Measurements from ENCODE around the gene SCAPER. TPM values are rescaled to one million over a fixed set of nuclear protein-coding genes. Genes with fewer than 3 reads are reported as not detected.

Gene SCAPER
- total and polyA plus RNA-seq, 2 donors (not counting 1 experiment from before 2014, with no cell fraction given) = 8.3 to 61.6 TPM

GRCh38 chr15:76483752-76484151, 421.4 kb downstream of the SCAPER start:
- no peaks in the 10 kb centered on the region for H4K20me1 ChIP-seq (ENCODE audit: control insufficient read depth, insufficient read depth, low read length, poor library complexity, severe bottlenecking)
- intact Hi-C loops (cut with micrococcal nuclease) = no loop called here
- H3K4me2 ChIP-seq (replicated peaks; ENCODE audit: low read depth, low read length, poor library complexity, severe bottlenecking) = no peak overlapping the region
- H3K4me1 ChIP-seq (ENCODE audit: control insufficient read depth in 2 of 2, insufficient read depth in 2 of 2, low read length in 2 of 2) = no peaks in the 10 kb centered on the region
- no peak overlapping the region for H3K4me3 Mint-ChIP-seq
- H3K4me3 ChIP-seq (ENCODE audit: control extremely low read depth in 1 of 5, extremely low read depth in 1 of 5, insufficient read depth in 1 of 5, low read depth in 2 of 5, low read length in 4 of 5) = no peak overlapping the region
- no peaks in the 10 kb centered on the region for H3K9me3 ChIP-seq (ENCODE audit: control extremely low read depth in 1 of 3, control insufficient read depth in 2 of 3, insufficient read depth in 1 of 3, low read length in 2 of 3)
- H3K4me1 Mint-ChIP-seq = no peaks in the 10 kb centered on the region
- WGBS (ENCODE audit: insufficient coverage) = no CpG with 5 or more reads among the region's 2 CpGs
- ATAC-seq (ENCODE audit: low read depth) = no peak
- no peaks in the 10 kb centered on the region for H3K27me3 ChIP-seq (replicated peaks in 1 of 4; ENCODE audit: control extremely low read depth in 1 of 4, control insufficient read depth in 3 of 4, insufficient read depth in 4 of 4, low read length in 3 of 4)
- no peak overlapping the region for H3K9ac ChIP-seq (ENCODE audit: low read length)
- no peak overlapping the region for H2AFZ ChIP-seq (ENCODE audit: insufficient read depth, low read depth, low read length, poor library complexity, severe bottlenecking)
- no peak overlapping the region for H3K27ac Mint-ChIP-seq
- ChIA-PET CTCF (interaction anchor here (0.6 kb wide), 1 partner anchor 346 kb away, joined by 4 read pairs; no protein-coding TSS in a partner anchor), POLR2A (no interaction called here)
- no peak overlapping the region for H3K27ac ChIP-seq (ENCODE audit: low read length in 2 of 2)
- H3K79me2 ChIP-seq (ENCODE audit: control insufficient read depth, insufficient read depth, low read length) = no peaks in the 10 kb centered on the region
- no peaks in the 10 kb centered on the region for H3K27me3 Mint-ChIP-seq
- TF ChIP-seq, protein P1, sequence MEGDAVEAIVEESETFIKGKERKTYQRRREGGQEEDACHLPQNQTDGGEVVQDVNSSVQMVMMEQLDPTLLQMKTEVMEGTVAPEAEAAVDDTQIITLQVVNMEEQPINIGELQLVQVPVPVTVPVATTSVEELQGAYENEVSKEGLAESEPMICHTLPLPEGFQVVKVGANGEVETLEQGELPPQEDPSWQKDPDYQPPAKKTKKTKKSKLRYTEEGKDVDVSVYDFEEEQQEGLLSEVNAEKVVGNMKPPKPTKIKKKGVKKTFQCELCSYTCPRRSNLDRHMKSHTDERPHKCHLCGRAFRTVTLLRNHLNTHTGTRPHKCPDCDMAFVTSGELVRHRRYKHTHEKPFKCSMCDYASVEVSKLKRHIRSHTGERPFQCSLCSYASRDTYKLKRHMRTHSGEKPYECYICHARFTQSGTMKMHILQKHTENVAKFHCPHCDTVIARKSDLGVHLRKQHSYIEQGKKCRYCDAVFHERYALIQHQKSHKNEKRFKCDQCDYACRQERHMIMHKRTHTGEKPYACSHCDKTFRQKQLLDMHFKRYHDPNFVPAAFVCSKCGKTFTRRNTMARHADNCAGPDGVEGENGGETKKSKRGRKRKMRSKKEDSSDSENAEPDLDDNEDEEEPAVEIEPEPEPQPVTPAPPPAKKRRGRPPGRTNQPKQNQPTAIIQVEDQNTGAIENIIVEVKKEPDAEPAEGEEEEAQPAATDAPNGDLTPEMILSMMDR (IDR thresholded peaks at IDR 0.05) = no peak
- TF ChIP-seq EZH2 (IDR thresholded peaks at IDR 0.05; ENCODE audit: borderline replicate concordance, insufficient read depth, low read depth, low read length, poor library complexity, severe bottlenecking) = no peak
- no peak for DNase-seq
- no peaks in the 10 kb centered on the region for H3K36me3 ChIP-seq (replicated peaks in 1 of 2; ENCODE audit: control extremely low read depth in 1 of 2, control insufficient read depth in 1 of 2, extremely low read depth in 1 of 2, insufficient read depth in 2 of 2, low read length in 1 of 2)
- peaks cover 5% of the 10 kb centered on the region for H3K9me3 Mint-ChIP-seq (ENCODE audit: insufficient read depth)

- H3K27ac Mint-ChIP-seq = no peak overlapping the region
- H3K4me1 Mint-ChIP-seq = no peaks in the 10 kb centered on the region
- Histone ChIP-seq H3K27ac (ENCODE audit: low read length in 2 of 2) (no peak overlapping the region), H3K4me3 (ENCODE audit: control extremely low read depth in 1 of 5, extremely low read depth in 1 of 5, insufficient read depth in 1 of 5, low read depth in 2 of 5, low read length in 4 of 5) (no peak overlapping the region), H3K79me2 (ENCODE audit: control insufficient read depth, insufficient read depth, low read length) (no peaks in the 10 kb centered on the region), H3K27me3 (replicated peaks in 1 of 4; ENCODE audit: control extremely low read depth in 1 of 4, control insufficient read depth in 3 of 4, insufficient read depth in 4 of 4, low read length in 3 of 4) (no peaks in the 10 kb centered on the region), H4K20me1 (ENCODE audit: control insufficient read depth, insufficient read depth, low read length, poor library complexity, severe bottlenecking) (no peaks in the 10 kb centered on the region), H3K36me3 (replicated peaks in 1 of 2; ENCODE audit: control extremely low read depth in 1 of 2, control insufficient read depth in 1 of 2, extremely low read depth in 1 of 2, insufficient read depth in 2 of 2, low read length in 1 of 2) (no peaks in the 10 kb centered on the region), H2AFZ (ENCODE audit: insufficient read depth, low read depth, low read length, poor library complexity, severe bottlenecking) (no peak overlapping the region), H3K4me2 (replicated peaks; ENCODE audit: low read depth, low read length, poor library complexity, severe bottlenecking) (no peak overlapping the region), H3K9ac (ENCODE audit: low read length) (no peak overlapping the region), H3K4me1 (ENCODE audit: control insufficient read depth in 2 of 2, insufficient read depth in 2 of 2, low read length in 2 of 2) (no peaks in the 10 kb centered on the region), H3K9me3 (ENCODE audit: control extremely low read depth in 1 of 3, control insufficient read depth in 2 of 3, insufficient read depth in 1 of 3, low read length in 2 of 3) (no peaks in the 10 kb centered on the region)
- no peak for DNase-seq
- peaks cover 5% of the 10 kb centered on the region for H3K9me3 Mint-ChIP-seq (ENCODE audit: insufficient read depth)
- no CpG with 5 or more reads among the region's 1 CpG for WGBS (ENCODE audit: insufficient coverage)
- intact Hi-C loops (cut with micrococcal nuclease) = no loop called here
- H3K27me3 Mint-ChIP-seq = no peaks in the 10 kb centered on the region
- ATAC-seq (ENCODE audit: low read depth) = no peak
- CTCF ChIA-PET = no interaction called here
- TF ChIP-seq, protein P1 (IDR thresholded peaks at IDR 0.05) = no peak
- no peak for TF ChIP-seq EZH2 (IDR thresholded peaks at IDR 0.05; ENCODE audit: borderline replicate concordance, insufficient read depth, low read depth, low read length, poor library complexity, severe bottlenecking)
- no peak overlapping the region for H3K4me3 Mint-ChIP-seq
- POLR2A ChIA-PET = no interaction called here
Measured at GRCh38 chr15:76483018-76483417, 422.1 kb downstream of the SCAPER start.
